Measurements from ENCODE around the gene ABTB2. TPM values are rescaled to one million over a fixed set of nuclear protein-coding genes. Genes with fewer than 3 reads are reported as not detected.
A peak's percentile ranks its signal among the peaks of the same experiment; 100 is the strongest.

Gene ABTB2
- polyA plus RNA-seq, 1 of the 3 experiments (the other 2 are of a cell fraction): 7.8 TPM

DNA sequence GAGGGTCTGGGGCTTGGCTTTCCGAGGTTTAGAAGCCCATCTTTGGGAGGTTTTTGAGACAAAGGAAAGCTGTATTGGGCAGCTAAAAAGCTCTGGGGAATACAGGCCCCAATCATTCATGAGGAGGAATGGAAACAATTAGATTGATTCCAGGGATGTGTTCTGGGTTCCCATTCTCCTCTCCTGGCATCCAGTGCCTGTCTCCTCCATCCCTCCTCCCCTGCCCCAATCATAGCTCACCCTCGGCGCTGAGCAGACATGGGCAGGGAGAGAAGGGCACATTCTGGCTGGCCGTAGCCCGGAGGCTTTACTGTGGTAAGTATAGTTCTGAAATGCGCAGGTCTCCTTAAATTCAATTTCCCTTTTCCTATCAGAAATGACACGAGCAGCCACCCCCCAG lies 42.4 kb downstream of the ABTB2 start (continued):
- TF ChIP-seq IRF3 (IDR thresholded peaks at IDR 0.05; ENCODE audit: low read depth, low read length): no peak
- no peak for TF ChIP-seq TAF1 (IDR thresholded peaks at IDR 0.05; ENCODE audit: borderline replicate concordance, low read depth, low read length)
- TF ChIP-seq TCF12 (IDR thresholded peaks at IDR 0.05): no peak
- TF ChIP-seq FOSL2 (IDR thresholded peaks at IDR 0.05; ENCODE audit: borderline replicate concordance, low read depth): no peak
- no peak for TF ChIP-seq NFIC (IDR thresholded peaks at IDR 0.05; ENCODE audit: borderline replicate concordance)
- TF ChIP-seq FOXM1 (IDR thresholded peaks at IDR 0.05; ENCODE audit: low read depth): no peak
- TF ChIP-seq ZBTB33 (IDR thresholded peaks at IDR 0.05; ENCODE audit: borderline replicate concordance, low read depth): no peak
- TF ChIP-seq, protein P1, sequence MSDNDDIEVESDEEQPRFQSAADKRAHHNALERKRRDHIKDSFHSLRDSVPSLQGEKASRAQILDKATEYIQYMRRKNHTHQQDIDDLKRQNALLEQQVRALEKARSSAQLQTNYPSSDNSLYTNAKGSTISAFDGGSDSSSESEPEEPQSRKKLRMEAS (IDR thresholded peaks at IDR 0.05; ENCODE audit: low read depth): no peak

- no peaks in the 10 kb centered on the region for H3K79me2 ChIP-seq (ENCODE audit: insufficient read depth)
- no peak overlapping the region for H3K9ac ChIP-seq
- peaks cover 8% of the 10 kb centered on the region for H3F3A ChIP-seq (replicated peaks; ENCODE audit: insufficient read depth)
- peaks cover 8 to 43% of the 10 kb centered on the region in 2 experiments; a peak in 3 of 4 replicates for H3K4me1 ChIP-seq (ENCODE audit: control insufficient read depth in 1 of 2, insufficient read depth in 2 of 2, low read depth in 1 of 2, low read length in 1 of 2)
- ChIA-PET POLR2A (interaction anchor here (0.7 kb wide), 1 partner anchor 40 kb away, joined by 3 read pairs; no protein-coding TSS in a partner anchor), CTCF (interaction anchor here (0.8 to 1.7 kb wide), 5 partner anchors 12 to 141 kb away, joined by 3 to 10 read pairs (median 4); partner anchors contain the start of gene ABTB2)
- H3K27ac ChIP-seq (ENCODE audit: low read depth in 2 of 2, low read length in 1 of 2): peak overlapping the region in 1 of 2 experiments; percentile 88; a peak in 2 of 4 replicates
- no peaks in the 10 kb centered on the region for H4K20me1 ChIP-seq (ENCODE audit: insufficient read depth)
- no peaks in the 10 kb centered on the region for H3K36me3 ChIP-seq (replicated peaks in 1 of 2; ENCODE audit: control insufficient read depth in 1 of 2, insufficient read depth in 2 of 2, low read length in 1 of 2)
- no peak overlapping the region for H3K4me2 ChIP-seq
- no peaks in the 10 kb centered on the region for H3K9me3 ChIP-seq
- H2AFZ ChIP-seq (ENCODE audit: low read depth): no peak overlapping the region
- H3K27me3 ChIP-seq (ENCODE audit: insufficient read depth): no peaks in the 10 kb centered on the region
- H3K4me3 ChIP-seq (ENCODE audit: low read depth in 2 of 2, low read length in 1 of 2): no peak overlapping the region
- no peaks in the 10 kb centered on the region for H3K9me2 ChIP-seq
- 82% methylated on average over 10 of the region's 10 CpGs for WGBS (ENCODE audit: low lambda C conversion rate)
- DNase-seq: peak; percentile 48
- TF ChIP-seq, protein P2, sequence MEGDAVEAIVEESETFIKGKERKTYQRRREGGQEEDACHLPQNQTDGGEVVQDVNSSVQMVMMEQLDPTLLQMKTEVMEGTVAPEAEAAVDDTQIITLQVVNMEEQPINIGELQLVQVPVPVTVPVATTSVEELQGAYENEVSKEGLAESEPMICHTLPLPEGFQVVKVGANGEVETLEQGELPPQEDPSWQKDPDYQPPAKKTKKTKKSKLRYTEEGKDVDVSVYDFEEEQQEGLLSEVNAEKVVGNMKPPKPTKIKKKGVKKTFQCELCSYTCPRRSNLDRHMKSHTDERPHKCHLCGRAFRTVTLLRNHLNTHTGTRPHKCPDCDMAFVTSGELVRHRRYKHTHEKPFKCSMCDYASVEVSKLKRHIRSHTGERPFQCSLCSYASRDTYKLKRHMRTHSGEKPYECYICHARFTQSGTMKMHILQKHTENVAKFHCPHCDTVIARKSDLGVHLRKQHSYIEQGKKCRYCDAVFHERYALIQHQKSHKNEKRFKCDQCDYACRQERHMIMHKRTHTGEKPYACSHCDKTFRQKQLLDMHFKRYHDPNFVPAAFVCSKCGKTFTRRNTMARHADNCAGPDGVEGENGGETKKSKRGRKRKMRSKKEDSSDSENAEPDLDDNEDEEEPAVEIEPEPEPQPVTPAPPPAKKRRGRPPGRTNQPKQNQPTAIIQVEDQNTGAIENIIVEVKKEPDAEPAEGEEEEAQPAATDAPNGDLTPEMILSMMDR (IDR thresholded peaks at IDR 0.05): no peak
- TF ChIP-seq, protein P1 (IDR thresholded peaks at IDR 0.05; ENCODE audit: low read depth): no peak
- TF ChIP-seq SMC3 (IDR thresholded peaks at IDR 0.05; ENCODE audit: low read depth, low read length): no peak
- TF ChIP-seq GATA2 (CRISPR knock-in tag; IDR thresholded peaks at IDR 0.05): no peak
- no peak for TF ChIP-seq CHD2 (IDR thresholded peaks at IDR 0.05; ENCODE audit: low read length, partially characterized antibody)
- no peak for TF ChIP-seq EP300 (IDR thresholded peaks at IDR 0.05; ENCODE audit: borderline replicate concordance in 1 of 2, low read depth in 1 of 2, low read length in 1 of 2)
Measured at GRCh38 chr11:34314936-34315335, 42.9 kb downstream of the ABTB2 start.

Data from SK-N-SH (cell line).